Thoracic aorta (tissue), 2 donors: ENCODE results near the gene BANP. TPM values are rescaled to one million over a fixed set of nuclear protein-coding genes. Genes with fewer than 3 reads are reported as not detected.

Experiments used
- ATAC-seq: fragments of 150-250 bp; one replicate; pipeline ENCODE4 v1.8.0; 2017; ENCODE audit warnings: low read depth; ENCODE audit not compliant: insufficient number of reproducible peaks, low FRiP score
- DNase-seq: peaks from one replicate; pipeline ENCODE4 v3.0.0-alpha.2; 2020; ENCODE audit warnings: low spot score
- H3K27ac ChIP-seq, 2 donors: fragments of 200-600 bp; sonication (generic); 1 replicate in 1 of 2; 2 replicates in 1 of 2; pipeline ENCODE4 v1.5.1; 2016; ENCODE audit warnings: mild to moderate bottlenecking in 2 of 2, moderate library complexity in 2 of 2
- H3K27me3 ChIP-seq: fragments of 200-600 bp; sonication (generic); replicated peaks from 2 replicates; pipeline ENCODE4 v1.6.0; 2016; ENCODE audit warnings: mild to moderate bottlenecking; ENCODE audit not compliant: insufficient read depth
- H3K36me3 ChIP-seq: fragments of 200-600 bp; sonication (generic); one replicate; pipeline ENCODE4 v1.5.1; 2016
- H3K4me1 ChIP-seq, 2 donors: fragments of 200-600 bp; sonication (generic); 1 replicate in 1 of 2; 2 replicates in 1 of 2; pipeline versions ENCODE4 v1.5.1 to v1.6.0; 2016; ENCODE audit warnings: low read depth in 2 of 2, mild to moderate bottlenecking in 1 of 2; ENCODE audit not compliant: control insufficient read depth in 1 of 2
- H3K4me3 ChIP-seq: fragments of 200-600 bp; sonication (generic); 2 replicates; pipeline ENCODE4 v1.5.1; 2016; ENCODE audit warnings: mild to moderate bottlenecking
- H3K9me3 ChIP-seq: fragments of 200-600 bp; sonication (generic); 2 replicates; pipeline ENCODE4 v1.5.1; 2016
- total RNA-seq, 2 donors: library from RNA; depleted of rRNA; stranded (reverse); fragments of >200 nt; gene quantifications; one replicate each; pipeline versions ENCODE4 v1.1.0 to v1.2.3, GENCODE V29; 2016
- TF ChIP-seq, protein P1 (sequence below): fragments of 200-600 bp; sonication (generic); IDR thresholded peaks from one replicate; pipeline ENCODE4 v1.5.1; 2019; ENCODE audit warnings: antibody characterized with exemption

The BANP gene
- total RNA-seq, 2 donors from 2014 or later = 18.6 to 21.8 TPM

DNA sequence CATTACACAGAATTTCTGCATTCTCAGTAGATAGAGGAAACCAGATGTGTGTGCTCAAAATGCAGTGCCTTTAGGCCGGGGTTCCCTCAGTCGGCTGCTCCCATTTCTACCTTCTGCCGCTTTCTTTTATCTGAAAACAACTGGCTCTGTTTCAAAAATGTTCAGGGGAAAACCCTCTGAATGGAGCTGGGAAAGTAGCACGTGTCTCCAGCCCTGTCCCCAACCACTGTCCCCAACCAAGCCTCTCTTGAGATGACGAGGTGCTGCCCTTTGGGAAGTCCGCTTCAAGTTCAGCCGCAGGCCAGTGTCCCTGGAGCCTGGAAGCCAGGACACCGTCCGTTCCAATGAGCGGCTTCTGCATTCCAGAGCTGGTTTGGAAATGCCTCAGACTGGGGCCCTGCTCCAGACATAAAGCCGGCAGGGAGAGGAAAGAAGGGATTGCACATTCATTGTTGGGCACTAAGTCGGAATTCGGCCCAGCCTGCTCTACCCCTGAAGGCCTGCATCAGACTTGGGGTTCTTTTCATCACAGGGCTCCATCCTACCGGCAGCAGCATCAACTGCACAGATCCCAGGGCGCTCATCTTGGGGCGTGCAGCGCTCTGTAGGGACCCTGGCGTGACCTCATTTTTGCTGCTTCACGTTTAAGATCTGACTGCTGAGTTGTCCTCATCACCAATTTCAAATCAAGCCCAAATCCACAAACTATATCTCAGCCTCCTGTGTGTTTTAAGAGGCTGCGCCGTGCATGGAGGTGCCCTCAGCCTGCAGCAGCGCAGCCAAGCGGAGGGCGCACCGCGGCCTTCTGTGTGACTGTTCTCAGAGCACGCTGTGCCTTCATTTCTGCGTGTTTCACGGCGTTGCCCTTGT lies 111.3 kb downstream of the BANP start:
- Histone ChIP-seq H3K27me3 (no peaks in the 10 kb centered on the region), H3K4me3 (peak overlapping the region; percentile 15), H3K36me3 (peaks cover under 1% of the 10 kb centered on the region), H3K27ac (peak overlapping the region; percentile 52 to 72), H3K4me1 (peaks cover 9 to 28% of the 10 kb centered on the region in 2 donors), H3K9me3 (no peaks in the 10 kb centered on the region)
- TF ChIP-seq, protein P1, sequence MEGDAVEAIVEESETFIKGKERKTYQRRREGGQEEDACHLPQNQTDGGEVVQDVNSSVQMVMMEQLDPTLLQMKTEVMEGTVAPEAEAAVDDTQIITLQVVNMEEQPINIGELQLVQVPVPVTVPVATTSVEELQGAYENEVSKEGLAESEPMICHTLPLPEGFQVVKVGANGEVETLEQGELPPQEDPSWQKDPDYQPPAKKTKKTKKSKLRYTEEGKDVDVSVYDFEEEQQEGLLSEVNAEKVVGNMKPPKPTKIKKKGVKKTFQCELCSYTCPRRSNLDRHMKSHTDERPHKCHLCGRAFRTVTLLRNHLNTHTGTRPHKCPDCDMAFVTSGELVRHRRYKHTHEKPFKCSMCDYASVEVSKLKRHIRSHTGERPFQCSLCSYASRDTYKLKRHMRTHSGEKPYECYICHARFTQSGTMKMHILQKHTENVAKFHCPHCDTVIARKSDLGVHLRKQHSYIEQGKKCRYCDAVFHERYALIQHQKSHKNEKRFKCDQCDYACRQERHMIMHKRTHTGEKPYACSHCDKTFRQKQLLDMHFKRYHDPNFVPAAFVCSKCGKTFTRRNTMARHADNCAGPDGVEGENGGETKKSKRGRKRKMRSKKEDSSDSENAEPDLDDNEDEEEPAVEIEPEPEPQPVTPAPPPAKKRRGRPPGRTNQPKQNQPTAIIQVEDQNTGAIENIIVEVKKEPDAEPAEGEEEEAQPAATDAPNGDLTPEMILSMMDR = no peak
- ATAC-seq = peak; percentile 37
- DNase-seq = no peak

DNA sequence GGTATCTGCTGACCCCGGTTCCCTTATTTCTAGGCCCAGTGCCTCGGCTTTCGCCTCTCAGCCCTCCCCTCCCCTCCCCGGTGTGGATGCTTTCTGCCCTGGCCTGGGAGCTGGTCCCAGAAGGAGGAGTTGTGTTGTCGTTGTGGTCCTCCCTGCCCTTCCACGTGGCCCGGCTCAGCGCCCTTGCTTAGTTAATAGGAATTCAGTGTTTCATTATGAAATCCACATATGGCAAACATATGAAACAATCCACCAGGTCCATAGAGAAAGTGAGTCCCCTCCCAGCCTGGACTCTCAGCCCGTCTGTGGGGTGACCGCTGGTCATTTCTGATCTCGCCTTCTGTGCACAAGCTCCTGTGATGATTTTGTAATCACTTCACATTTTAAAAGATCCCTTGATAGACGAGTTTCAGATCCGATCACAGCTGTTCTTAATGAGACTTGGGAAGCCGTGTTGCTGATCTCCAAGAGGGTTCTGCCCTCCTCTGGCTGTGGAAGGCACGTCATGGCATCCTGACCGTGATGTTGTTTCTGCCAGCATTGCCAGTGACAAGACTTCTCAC lies 112.1 kb downstream of the BANP start:
- H3K9me3 ChIP-seq = no peaks in the 10 kb centered on the region
- TF ChIP-seq, protein P1 = peak; percentile 20
- H3K27me3 ChIP-seq = no peaks in the 10 kb centered on the region
- no peak for DNase-seq
- no peak for ATAC-seq
- H3K4me1 ChIP-seq = peaks cover 9 to 28% of the 10 kb centered on the region in 2 donors
- peak overlapping the region; percentile 15 for H3K4me3 ChIP-seq
- peak overlapping the region; percentile 52 to 72 for H3K27ac ChIP-seq
- peaks cover 3% of the 10 kb centered on the region for H3K36me3 ChIP-seq

- ATAC-seq (no peak), DNase-seq (no peak)
- Histone ChIP-seq H3K9me3 (no peaks in the 10 kb centered on the region), H3K36me3 (peaks cover 3% of the 10 kb centered on the region), H3K4me3 (no peak overlapping the region), H3K27ac (peak overlapping the region in 1 of 2 donors; percentile 11), H3K27me3 (no peaks in the 10 kb centered on the region), H3K4me1 (peaks cover 9 to 28% of the 10 kb centered on the region in 2 donors)
- TF ChIP-seq, protein P1 = no peak
These were observed 113.0 kb downstream of the BANP start for GRCh38 chr16:88064011-88064888.

DNA sequence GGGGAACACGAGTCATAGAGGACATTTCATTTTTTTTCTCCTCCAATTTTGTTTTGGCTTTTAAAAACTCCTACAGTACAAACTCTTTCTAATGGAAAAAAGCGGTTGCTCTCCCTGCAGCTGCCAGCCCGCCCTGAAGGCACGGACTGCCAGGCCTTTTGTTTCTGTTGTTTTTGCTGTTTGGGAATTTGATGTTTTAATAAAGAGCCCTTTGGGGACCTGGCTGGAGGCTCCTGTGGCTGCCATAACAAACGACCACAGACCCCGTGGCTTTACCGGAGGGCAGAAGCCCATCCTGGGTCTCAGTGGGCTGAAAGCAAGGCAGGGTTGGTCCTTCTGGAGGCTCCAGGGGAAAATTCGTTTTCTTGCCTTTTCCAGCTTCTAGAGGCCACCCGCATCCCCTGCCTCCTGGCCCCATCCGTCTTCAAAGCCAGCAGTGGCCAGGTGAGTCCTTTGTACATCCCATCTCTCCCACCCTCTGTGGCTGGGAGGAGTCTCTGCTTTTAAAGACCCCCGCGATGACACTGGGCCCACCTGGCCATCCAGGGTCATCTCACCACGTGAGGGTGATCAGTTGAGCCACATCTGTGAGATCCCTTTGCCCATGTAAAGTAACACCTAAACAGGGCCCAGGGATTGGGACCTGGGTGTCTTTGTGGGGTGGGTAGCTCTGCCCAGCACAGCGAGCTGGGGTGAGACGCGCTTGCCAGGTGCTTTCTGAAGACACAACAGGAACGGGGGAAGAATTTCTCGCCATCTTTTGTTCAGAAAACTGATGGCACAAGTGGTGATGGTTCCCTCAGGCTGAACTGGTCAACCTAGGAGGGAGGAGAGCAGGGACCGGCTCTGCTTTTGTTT lies 113.9 kb downstream of the BANP start:
- TF ChIP-seq, protein P1 = no peak
- no peak for ATAC-seq
- peaks cover 12% of the 10 kb centered on the region for H3K36me3 ChIP-seq

More for the DNA sequence above, 113.9 kb downstream of the BANP start:
- H3K4me1 ChIP-seq = peaks cover 9 to 28% of the 10 kb centered on the region in 2 donors
- H3K4me3 ChIP-seq = no peak overlapping the region
- H3K27ac ChIP-seq = peak overlapping the region in 1 of 2 donors; percentile 11
- no peak for DNase-seq
- H3K9me3 ChIP-seq = no peaks in the 10 kb centered on the region
- no peaks in the 10 kb centered on the region for H3K27me3 ChIP-seq
